ENCODE data around the gene FRMPD2.
"Not testable (repeated sequence)": the region's sequence is repeated elsewhere in the genome, so short reads cannot be mapped to it uniquely, and the experiment has no call there.

The FRMPD2 gene

GRCh38 chr10:48281697-48282096, 7.2 kb upstream of the FRMPD2 start:
- not testable (repeated sequence) for H3K36me3 ChIP-seq (ENCODE audit: insufficient read depth, low read length); H3K9ac ChIP-seq (ENCODE audit: low read depth, low read length); H3K4me1 ChIP-seq (ENCODE audit: insufficient read depth, low read length); H3K9me3 ChIP-seq (ENCODE audit: control insufficient read depth, insufficient read depth, low read length)

- peaks cover 10% of the 10 kb centered on the region for H3K4me1 ChIP-seq (ENCODE audit: insufficient read depth, low read length)
- H3K36me3 ChIP-seq (ENCODE audit: insufficient read depth, low read length) = no peaks in the 10 kb centered on the region
- H3K9me3 ChIP-seq (ENCODE audit: control insufficient read depth, insufficient read depth, low read length) = peaks cover 6% of the 10 kb centered on the region; the same call in 1 of the 2 replicates
- no peak overlapping the region for H3K9ac ChIP-seq (ENCODE audit: low read depth, low read length)
These were observed 4.7 kb upstream of the FRMPD2 start for GRCh38 chr10:48279081-48279751.

DNA sequence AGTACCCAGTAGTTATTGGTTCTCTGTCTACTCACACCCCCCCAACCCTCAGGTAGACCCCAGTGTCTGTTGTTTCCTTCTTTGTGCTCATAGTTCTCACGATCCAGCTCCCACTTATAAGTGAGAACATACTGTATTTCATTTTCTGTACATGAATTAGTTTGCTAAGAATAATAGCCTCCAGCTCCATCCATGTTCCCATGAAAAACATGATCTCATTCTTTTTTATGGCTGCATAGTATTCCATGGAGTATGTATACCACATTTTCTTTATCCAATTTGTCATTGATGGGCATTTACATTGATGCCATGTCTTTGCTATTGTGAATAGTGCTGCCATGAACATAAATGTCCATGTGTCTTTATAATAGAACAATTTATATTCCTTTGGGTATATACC, 2.6 kb upstream of the FRMPD2 start:
- no peaks in the 10 kb centered on the region for H3K36me3 ChIP-seq (ENCODE audit: insufficient read depth, low read length)
- 0 out of 2 replicates have a peak, but pooled peaks cover 3% of the 10 kb centered on the region for H3K9me3 ChIP-seq (ENCODE audit: control insufficient read depth, insufficient read depth, low read length)
- peaks cover 12% of the 10 kb centered on the region for H3K4me1 ChIP-seq (ENCODE audit: insufficient read depth, low read length)
- H3K9ac ChIP-seq (ENCODE audit: low read depth, low read length) = no peak overlapping the region

DNA sequence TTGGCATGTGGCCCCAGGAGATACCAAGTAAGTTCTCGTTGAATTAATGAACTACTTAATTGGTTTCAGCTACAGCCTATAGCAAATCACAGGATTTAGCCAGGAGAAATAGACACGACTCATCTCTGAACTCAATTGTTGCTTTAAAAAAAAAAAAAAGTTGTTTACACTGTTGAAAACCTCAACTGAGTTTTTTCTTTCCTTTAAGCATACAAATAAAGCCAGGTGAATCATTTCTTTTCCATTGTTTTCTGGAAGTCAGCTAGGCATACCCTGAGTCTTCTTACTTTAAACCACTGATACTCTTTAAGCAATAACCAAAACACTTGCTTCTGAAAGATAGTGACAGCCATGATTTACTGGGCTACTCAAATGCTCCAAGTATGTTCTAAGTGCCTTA, 755 bp downstream of the FRMPD2 start:
- no peaks in the 10 kb centered on the region for H3K9me3 ChIP-seq (ENCODE audit: control insufficient read depth, insufficient read depth, low read length)
- H3K9ac ChIP-seq (ENCODE audit: low read depth, low read length) = no peak overlapping the region
- no peaks in the 10 kb centered on the region for H3K36me3 ChIP-seq (ENCODE audit: insufficient read depth, low read length)
- peaks cover 24% of the 10 kb centered on the region for H3K4me1 ChIP-seq (ENCODE audit: insufficient read depth, low read length)

DNA sequence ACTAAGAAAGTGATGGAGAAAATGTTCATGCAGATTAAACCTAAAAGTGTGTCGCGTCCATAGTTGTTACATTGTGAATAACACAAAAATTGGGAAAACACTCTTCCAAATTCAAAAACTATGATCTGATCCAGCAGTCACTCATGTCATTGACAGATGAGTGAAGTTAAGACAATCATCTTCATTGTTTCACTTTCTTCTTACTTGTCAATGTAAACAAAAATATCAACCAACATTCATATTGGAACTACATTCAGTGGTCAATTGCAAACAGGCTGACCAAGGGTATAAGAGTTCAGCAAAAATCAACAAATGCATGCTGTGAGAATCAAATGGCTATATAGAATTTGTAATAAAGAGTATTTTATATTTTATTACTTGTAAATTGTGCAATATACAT, 1.8 kb downstream of the FRMPD2 start:
- Histone ChIP-seq H3K36me3 (ENCODE audit: insufficient read depth, low read length) (no peaks in the 10 kb centered on the region), H3K9ac (ENCODE audit: low read depth, low read length) (no peak overlapping the region), H3K4me1 (ENCODE audit: insufficient read depth, low read length) (peaks cover 24% of the 10 kb centered on the region), H3K9me3 (ENCODE audit: control insufficient read depth, insufficient read depth, low read length) (no peaks in the 10 kb centered on the region)

GRCh38 chr10:48271047-48271730, 3.3 kb downstream of the FRMPD2 start:
- H3K9me3 ChIP-seq (ENCODE audit: control insufficient read depth, insufficient read depth, low read length) = no peaks in the 10 kb centered on the region
- H3K9ac ChIP-seq (ENCODE audit: low read depth, low read length) = no peak overlapping the region
- peaks cover 24% of the 10 kb centered on the region for H3K4me1 ChIP-seq (ENCODE audit: insufficient read depth, low read length)
- no peaks in the 10 kb centered on the region for H3K36me3 ChIP-seq (ENCODE audit: insufficient read depth, low read length)

- Histone ChIP-seq H3K9me3 (ENCODE audit: control insufficient read depth, insufficient read depth, low read length) (no peaks in the 10 kb centered on the region), H3K36me3 (ENCODE audit: insufficient read depth, low read length) (no peaks in the 10 kb centered on the region), H3K9ac (ENCODE audit: low read depth, low read length) (no peak overlapping the region), H3K4me1 (ENCODE audit: insufficient read depth, low read length) (peaks cover 8% of the 10 kb centered on the region; the same call in 1 of the 2 replicates)
These were observed 8.0 kb downstream of the FRMPD2 start for GRCh38 chr10:48266528-48266927.

DNA sequence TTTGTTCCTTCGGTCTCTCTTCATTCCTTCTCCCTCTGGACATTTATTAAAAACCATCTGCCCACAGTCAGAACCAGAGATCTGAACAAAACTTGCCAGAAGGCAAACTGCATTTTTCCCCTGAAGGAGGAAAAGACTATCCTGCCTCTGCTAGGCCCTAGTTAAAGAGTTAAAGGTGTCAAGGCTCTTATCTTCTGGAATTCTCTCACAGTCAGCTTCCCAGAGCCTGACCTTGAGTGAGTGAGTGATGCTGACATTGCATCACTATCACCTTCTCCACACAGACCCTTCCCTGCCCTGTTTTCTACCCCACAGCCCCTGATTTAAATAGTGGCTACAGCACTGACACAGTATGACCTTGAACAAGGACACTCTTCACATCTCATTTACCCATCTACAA, 16.4 kb downstream of the FRMPD2 start:
- Histone ChIP-seq H3K9me3 (ENCODE audit: control insufficient read depth, insufficient read depth, low read length) (no peaks in the 10 kb centered on the region), H3K4me1 (ENCODE audit: insufficient read depth, low read length) (no peaks in the 10 kb centered on the region), H3K9ac (ENCODE audit: low read depth, low read length) (no peak overlapping the region), H3K36me3 (ENCODE audit: insufficient read depth, low read length) (no peaks in the 10 kb centered on the region)

DNA sequence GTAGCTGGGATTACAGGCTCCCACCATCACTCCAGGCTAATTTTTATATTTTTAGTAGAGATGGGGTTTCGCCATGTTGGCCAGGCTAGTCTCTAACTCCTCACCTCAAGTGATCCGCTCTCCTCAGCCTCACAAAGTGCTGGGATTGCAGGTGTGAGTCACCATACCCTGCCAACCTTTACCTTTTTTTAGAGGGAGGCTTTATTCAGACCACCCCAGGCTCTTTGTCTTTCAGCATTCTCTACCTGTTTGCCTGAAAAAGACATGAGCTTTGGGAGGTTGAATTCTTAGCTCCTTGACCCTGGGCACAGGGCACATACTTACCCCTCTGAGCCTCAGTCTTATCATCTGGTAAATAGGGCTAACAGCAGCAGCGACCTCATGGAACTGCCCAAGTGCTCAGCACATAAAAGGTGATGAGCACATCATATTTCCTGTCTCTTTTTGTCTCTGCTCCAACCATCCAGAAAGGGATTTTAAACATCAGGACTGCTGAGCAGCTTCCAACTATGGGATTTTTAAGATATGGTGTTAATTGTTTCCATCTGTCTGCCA, 17.0 kb downstream of the FRMPD2 start:
- Histone ChIP-seq H3K36me3 (ENCODE audit: insufficient read depth, low read length) (no peaks in the 10 kb centered on the region), H3K9ac (ENCODE audit: low read depth, low read length) (no peak overlapping the region)

GRCh38 chr10:48255722-48256121, 18.8 kb downstream of the FRMPD2 start:
- no peak overlapping the region for H3K9ac ChIP-seq (ENCODE audit: low read depth, low read length)
- H3K9me3 ChIP-seq (ENCODE audit: control insufficient read depth, insufficient read depth, low read length) = no peaks in the 10 kb centered on the region
- no peaks in the 10 kb centered on the region for H3K4me1 ChIP-seq (ENCODE audit: insufficient read depth, low read length)
- no peaks in the 10 kb centered on the region for H3K36me3 ChIP-seq (ENCODE audit: insufficient read depth, low read length)

More for the DNA sequence above, 17.0 kb downstream of the FRMPD2 start:
- H3K9me3 ChIP-seq (ENCODE audit: control insufficient read depth, insufficient read depth, low read length) = no peaks in the 10 kb centered on the region
- no peaks in the 10 kb centered on the region for H3K4me1 ChIP-seq (ENCODE audit: insufficient read depth, low read length)

DNA sequence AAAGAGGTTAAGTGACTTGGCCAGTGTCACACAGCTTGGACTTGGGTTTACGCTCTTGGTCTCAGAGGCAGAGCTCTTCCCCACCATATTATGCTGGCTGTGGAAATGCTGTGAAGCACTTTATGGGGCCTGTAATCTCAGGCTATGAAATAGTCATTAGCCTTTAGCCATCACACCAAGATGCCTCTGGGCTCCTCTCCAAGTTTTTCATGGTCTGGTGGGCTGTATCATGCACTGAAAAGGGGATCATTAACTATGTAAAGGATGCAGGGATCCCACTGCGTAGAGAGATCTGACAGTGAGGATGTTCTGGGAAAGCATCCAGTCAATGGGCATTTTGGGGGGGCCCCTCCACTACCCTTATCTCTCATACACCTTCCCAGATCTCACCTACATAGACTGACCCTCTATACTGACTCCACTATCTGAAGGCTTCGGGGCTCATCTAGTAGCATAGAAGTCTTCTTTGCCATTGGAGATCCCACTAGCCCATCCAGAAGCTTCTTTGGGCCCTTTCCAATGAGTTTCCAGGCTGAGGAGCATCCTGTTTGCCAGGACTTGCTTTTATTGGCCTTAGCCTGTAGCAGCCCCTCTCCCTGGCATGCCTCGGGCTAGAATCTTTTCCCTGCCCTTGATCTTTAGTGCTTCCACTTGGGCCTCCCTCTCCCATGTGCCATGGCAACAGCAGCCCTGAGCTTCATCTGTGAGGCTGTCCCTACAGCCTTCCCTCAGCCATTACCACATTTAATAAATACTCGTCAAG, 19.6 kb downstream of the FRMPD2 start:
- H3K9me3 ChIP-seq (ENCODE audit: control insufficient read depth, insufficient read depth, low read length) = no peaks in the 10 kb centered on the region
- H3K4me1 ChIP-seq (ENCODE audit: insufficient read depth, low read length) = no peaks in the 10 kb centered on the region
- no peak overlapping the region for H3K9ac ChIP-seq (ENCODE audit: low read depth, low read length)
- no peaks in the 10 kb centered on the region; the same call in 1 of the 2 replicates for H3K36me3 ChIP-seq (ENCODE audit: insufficient read depth, low read length)

DNA sequence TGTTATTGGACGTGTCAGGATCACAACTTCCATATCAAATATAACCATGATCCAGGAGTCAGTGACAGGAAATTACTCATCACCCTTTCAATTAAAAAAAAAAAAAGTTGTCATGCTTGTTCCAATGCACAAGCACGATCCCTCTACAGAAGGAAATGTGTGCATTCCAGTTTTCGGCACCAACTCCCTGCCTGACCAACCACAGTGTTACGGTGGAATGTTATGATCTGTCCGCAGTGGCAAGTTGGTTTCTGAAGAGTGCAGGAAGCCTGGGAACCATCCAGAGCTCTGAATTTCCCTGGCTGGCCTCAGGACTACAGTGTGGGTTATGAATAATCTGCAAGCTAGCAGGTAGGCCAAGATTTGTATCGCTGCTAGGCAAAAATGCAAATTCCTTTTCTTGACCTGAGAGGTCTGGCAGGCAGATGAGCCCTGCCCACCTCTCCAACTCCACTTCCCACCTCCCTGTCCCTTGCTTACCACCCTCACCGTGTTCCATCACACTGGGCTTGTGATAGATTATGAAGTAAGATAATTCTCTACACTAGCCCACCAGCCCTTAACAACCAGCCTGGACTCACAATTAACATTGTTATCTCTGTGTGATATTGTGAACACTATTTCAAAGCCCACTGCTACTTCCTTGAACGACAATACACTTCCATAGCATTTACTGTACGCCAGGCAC, 20.4 kb downstream of the FRMPD2 start:
- H3K36me3 ChIP-seq (ENCODE audit: insufficient read depth, low read length) = no peaks in the 10 kb centered on the region; the same call in 1 of the 2 replicates
- H3K9me3 ChIP-seq (ENCODE audit: control insufficient read depth, insufficient read depth, low read length) = no peaks in the 10 kb centered on the region

DNA sequence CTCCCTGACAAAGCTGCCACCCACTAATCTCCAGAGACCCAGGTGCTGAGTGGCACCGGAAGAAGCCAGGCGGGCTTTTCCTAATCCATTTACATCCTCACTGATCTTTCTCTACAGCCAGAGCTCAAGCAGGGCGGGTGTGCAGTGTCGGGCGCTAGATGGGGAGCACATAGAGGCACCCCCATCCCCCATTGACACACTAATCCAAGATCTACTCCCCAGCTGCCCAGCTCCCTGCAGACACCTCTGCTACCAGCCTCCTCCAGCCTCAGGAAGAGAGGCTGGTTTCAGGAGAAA, 22.2 kb downstream of the FRMPD2 start:
- no peaks in the 10 kb centered on the region for H3K4me1 ChIP-seq (ENCODE audit: insufficient read depth, low read length)
- H3K9me3 ChIP-seq (ENCODE audit: control insufficient read depth, insufficient read depth, low read length) = no peaks in the 10 kb centered on the region
- H3K36me3 ChIP-seq (ENCODE audit: insufficient read depth, low read length) = no peaks in the 10 kb centered on the region; the same call in 1 of the 2 replicates
- no peak overlapping the region for H3K9ac ChIP-seq (ENCODE audit: low read depth, low read length)

More for the DNA sequence above, 20.4 kb downstream of the FRMPD2 start:
- Histone ChIP-seq H3K9ac (ENCODE audit: low read depth, low read length) (no peak overlapping the region), H3K4me1 (ENCODE audit: insufficient read depth, low read length) (no peaks in the 10 kb centered on the region)

Data from ES-I3 (cell line).